ENCODE data around the gene INHBC.
A peak's percentile ranks its signal among the peaks of the same experiment; 100 is the strongest.
"Not testable (repeated sequence)": the region's sequence is repeated elsewhere in the genome, so short reads cannot be mapped to it uniquely, and the experiment has no call there.

The INHBC gene

GRCh38 chr12:57429473-57430111 lies 5.0 kb upstream of the INHBC start:
- peak; percentile 14 for DNase-seq (ENCODE audit: low spot score)

DNA sequence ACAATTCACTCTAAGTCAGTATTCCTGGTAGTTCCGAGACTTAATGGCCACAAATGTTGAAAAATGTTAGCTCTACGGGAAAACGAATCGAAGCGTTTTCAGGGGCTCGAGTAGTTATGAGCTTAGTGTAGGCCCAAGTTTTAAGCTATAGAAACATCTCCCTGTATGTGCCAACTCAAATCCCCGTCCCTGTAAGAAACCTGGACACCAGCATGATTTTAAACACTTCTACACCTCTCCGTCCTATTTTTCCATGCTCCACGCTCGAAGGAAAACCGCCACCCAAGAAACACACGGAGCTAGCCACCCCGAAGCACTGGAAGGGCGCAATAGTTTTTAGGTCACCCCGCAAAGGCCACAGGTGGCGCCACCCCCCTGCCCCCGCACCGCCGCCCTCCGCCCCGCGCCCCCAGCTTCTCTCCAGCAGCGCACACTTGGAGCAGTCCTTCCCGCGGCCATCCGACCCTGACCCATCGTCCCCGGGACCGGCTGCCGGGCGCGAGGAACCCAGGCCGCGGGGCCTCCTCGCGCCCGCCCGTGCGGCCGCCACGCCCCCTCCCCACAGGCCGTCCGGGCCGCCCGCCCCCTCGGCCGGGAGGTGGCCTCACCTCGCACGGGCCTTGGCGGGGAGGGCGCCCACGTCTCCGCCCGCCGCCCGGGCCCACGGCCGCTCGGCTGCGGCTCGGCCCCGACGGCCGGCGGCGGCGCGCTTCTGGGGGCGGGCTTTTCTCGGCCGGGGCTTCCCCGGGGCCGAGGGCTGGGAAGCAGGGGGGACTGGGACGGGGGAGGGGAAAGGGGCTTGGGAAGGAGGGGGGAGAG lies 4.3 kb upstream of the INHBC start:
- peak; percentile 85 for DNase-seq (ENCODE audit: low spot score)

DNA sequence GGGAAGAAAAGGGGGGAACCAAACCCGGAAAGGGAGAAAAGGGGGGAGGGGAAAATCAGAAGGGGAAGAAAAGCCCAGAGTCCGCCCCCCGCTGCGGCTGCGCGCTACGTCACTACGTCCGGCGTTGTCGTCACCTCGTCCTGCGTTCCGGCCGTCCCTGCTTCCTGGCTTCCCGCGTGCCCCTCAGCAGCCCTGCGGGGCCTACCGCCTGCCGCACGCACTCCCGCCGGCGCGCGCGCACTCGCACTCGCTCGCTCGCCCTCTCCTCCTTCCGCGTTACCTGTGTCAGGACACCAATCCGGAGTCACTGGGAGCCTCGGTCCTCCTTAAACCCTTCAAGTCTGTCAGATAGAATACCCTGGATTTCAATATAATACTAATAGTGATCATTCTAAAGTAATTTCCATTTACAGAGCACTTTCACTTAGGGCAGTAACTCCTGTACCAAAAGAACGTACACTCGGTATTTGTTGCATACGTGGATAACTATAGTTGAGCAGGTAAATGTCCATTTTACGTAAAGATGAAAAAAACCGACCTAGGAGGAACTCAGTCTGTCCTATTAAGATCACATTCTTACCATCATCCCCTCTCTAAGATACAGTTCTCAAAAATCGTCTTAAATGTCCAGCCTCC lies 3.5 kb upstream of the INHBC start, which contains the start of gene R3HDM2:
TSS of gene R3HDM2 (minus strand) at position 113 of the 636 bp plus-strand sequence. CDS start 120,615 bp downstream, outside the sequence.
- DNase-seq (ENCODE audit: low spot score): peak; percentile 99

GRCh38 chr12:57431654-57432188 lies 2.9 kb upstream of the INHBC start:
- no peak for DNase-seq (ENCODE audit: low spot score)

- DNase-seq (ENCODE audit: low spot score): no peak
Observed at GRCh38 chr12:57433370-57433769, 1.2 kb upstream of the INHBC start.

- no peak for DNase-seq (ENCODE audit: low spot score)
Observed at GRCh38 chr12:57435293-57435692, 709 bp downstream of the INHBC start.

DNA sequence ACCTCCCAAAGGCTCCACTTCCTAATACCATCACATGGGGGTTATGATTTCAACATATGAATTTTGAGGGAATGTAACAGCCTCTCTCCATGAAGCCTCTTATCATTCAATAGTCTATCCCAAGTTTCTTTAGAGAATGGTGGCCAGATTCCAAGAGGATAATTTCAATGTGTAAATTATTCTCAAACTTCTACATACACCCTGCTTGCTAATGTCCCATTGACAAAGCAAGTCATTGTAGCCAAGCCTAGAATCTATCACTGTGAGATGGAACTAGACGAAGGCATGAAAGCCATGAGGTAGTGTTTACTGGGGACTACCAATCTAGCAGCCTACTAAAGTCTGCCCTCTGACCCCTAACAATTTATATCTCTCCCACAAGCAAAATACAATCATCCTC lies 3.8 kb downstream of the INHBC start:
- DNase-seq (ENCODE audit: low spot score): no peak

DNA sequence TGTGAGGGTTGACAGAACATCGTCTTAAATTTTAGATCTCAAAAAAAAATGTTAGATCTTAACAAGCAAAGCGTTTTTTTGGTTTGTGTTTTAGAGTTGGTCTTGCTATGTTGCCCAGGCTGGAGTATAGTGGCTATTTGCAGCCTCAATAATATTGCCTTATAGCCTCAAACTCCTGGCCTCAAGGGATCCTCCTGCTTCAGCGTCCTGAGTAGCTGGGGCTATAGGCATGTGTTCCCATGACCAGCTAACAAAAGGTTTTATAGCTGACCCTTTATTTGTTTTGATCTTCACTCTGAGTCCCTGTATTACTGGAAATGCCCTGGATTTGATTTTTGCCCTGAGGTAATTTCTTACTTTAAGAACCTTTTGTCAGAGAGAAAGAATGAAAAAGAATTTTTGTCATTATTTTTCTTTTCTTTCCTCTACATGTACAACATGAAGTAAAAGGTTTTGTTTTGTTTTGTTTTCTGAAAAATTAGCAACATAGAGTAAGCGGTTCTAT lies 5.2 kb downstream of the INHBC start:
- DNase-seq (ENCODE audit: low spot score): no peak

DNA sequence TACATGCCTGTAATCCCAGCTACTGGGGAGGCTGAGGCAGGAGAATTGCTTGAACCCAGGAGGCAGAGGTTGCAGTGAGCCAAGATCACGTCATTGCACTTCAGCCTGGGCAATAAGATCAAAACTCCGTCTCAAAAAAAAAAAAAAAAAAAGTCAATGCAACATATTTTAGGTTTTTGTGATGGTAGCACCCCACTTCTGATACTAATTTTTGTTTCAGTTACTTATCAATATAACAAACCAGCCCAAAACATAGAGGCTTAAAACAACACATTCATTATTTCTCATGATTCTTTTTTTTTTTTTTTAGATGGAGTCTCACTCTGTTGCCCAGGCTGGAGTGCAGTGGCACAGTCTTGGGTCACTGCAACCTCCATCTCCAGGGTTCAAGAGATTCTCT lies 6.8 kb downstream of the INHBC start:
- not testable (repeated sequence) for DNase-seq (ENCODE audit: low spot score)

- DNase-seq (ENCODE audit: low spot score): no peak
Observed at GRCh38 chr12:57441846-57442427, 7.4 kb downstream of the INHBC start.

DNA sequence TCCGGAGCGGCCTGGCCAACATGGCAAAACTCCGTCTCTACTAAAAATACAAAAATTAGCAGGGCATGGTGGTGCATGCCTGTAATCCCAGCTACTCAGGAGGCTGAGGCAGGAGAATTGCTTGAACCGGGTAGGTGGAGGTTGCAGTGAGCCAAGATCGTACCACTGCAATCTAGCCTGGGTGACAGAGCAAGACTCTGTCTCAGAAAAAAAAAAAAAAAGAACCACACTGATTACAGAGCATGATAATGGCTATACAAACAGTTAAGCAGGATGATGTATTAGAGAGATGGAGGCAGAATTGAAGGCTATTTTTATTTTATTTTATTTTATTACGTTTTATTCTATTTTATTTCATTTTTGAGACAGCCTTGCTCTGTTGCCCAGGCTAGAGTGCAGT lies 9.8 kb downstream of the INHBC start:
- DNase-seq (ENCODE audit: low spot score): not testable (repeated sequence)

DNA sequence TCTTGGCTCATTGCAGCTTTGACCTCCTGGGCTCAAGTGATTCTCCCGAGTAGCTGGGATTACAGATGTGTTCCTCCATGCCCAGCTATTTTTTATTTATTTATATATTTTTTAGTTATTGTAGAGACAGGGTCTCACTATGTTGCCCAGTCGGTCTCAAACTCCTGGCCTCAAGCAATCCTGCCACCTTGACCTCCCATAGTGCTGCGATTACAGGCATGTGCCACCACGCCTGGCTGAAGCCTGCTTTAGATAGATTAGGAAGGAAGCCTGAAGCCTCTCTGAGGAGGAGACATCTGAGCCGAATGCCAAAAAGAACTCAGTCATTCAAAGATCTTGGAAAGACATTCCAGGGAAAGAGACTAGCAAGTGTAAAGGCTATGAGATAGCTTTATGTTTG lies 10.2 kb downstream of the INHBC start:
- no peak for DNase-seq (ENCODE audit: low spot score)

DNA sequence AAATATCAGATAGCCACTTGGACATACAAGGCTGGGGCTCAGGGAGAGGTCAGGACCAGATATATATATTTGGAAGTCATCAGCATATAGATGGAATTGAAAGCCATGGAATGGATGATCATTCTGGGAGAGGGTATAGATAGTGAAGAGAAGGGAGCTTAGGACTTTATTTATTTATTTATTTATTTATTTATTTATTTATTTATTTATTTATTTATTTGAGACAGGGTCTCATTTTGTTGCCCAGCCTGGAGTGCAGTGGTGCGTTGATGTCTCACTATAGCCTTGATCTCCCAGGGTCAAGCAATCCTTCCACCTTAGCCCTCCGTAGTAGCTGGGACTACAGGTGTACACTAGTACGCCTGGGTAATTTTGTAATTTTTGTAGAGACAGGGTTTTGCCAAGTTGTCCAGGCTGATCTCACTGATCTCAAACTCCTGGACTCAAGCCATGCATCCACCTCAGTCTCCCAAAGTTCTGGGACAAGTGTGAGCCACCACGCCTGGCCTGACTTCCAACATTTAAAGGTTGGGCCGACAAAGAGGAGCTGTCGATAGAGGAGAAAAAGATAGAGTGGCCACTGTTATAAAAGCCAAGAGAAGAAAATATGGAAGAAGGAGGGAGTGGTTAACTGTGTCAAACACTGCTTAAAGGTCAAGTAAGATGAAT lies 11.8 kb downstream of the INHBC start:
- no peak for DNase-seq (ENCODE audit: low spot score)

- DNase-seq (ENCODE audit: low spot score): no peak
Observed at GRCh38 chr12:57448669-57449068, 14.1 kb downstream of the INHBC start.

- no peak for DNase-seq (ENCODE audit: low spot score)
Observed at GRCh38 chr12:57449375-57449774, 14.8 kb downstream of the INHBC start.

- DNase-seq (ENCODE audit: low spot score): no peak
Observed at GRCh38 chr12:57450057-57450456, 15.5 kb downstream of the INHBC start.

- peak; percentile 29 for DNase-seq (ENCODE audit: low spot score)
Observed at GRCh38 chr12:57451233-57451778, 16.7 kb downstream of the INHBC start.

- DNase-seq (ENCODE audit: low spot score): peak; percentile 78
Observed at GRCh38 chr12:57452181-57452936, 17.8 kb downstream of the INHBC start.

DNA sequence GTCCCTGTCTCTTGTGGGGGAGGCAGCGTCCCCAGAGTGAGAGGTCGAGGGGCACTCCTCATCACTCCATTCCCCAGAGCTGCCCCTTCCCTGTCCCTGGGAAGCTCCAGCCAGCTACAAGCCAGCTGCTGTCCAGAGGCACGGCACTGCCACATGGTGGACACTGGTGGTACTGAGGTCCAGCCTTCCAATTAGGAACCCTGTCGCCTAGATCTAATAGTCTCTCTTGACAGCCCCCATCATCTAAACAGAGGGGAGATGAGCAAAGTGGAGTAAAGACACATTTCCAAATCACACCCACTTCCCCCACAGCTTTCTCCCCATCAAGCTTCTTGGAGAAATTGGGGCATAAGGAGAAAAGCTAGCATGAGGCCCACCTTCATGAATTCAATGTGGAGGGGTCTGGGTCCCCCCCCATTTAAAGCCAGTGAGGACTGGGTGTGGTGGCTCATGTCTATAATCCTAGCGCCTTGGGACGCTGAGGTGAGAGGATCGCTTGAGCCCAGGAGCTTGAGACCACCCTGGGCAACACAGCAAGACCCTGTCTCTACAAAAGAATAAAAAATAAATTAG lies 18.4 kb downstream of the INHBC start:
- peak; percentile 83 for DNase-seq (ENCODE audit: low spot score)

GRCh38 chr12:57454213-57454565 lies 19.6 kb downstream of the INHBC start:
- no peak for DNase-seq (ENCODE audit: low spot score)
